Testis (tissue), 3 donors: Measurements from ENCODE around the gene ATF7. TPM values are rescaled to one million over a fixed set of nuclear protein-coding genes. Genes with fewer than 3 reads are reported as not detected.

Experiments
- DNase-seq: peaks from one replicate; pipeline ENCODE4 v3.0.0-alpha.2; 2019
- H3K27ac ChIP-seq, 2 donors: fragments of 200-600 bp; sonication (generic); one replicate each; pipeline ENCODE4 v1.5.1; 2019
- H3K27me3 ChIP-seq: fragments of 200-600 bp; sonication (generic); one replicate; pipeline ENCODE4 v1.5.1; 2019
- H3K36me3 ChIP-seq: fragments of 200-600 bp; sonication (generic); one replicate; pipeline ENCODE4 v1.5.1; 2017; ENCODE audit warnings: low read depth; ENCODE audit errors: missing control alignments
- H3K4me1 ChIP-seq: fragments of 200-600 bp; sonication (generic); one replicate; pipeline ENCODE4 v1.5.1; 2019
- H3K4me3 ChIP-seq, 2 donors: fragments of 200-600 bp; sonication (generic); one replicate each; pipeline ENCODE4 v1.5.1; 2017 to 2019
- H3K9me3 ChIP-seq: fragments of 200-600 bp; sonication (generic); one replicate; pipeline ENCODE4 v1.5.1; 2017
- CTCF ChIP-seq, 3 experiments: fragments of 450-650 bp in 2 of 3; fragments of 200-600 bp in 1 of 3; sonication (generic) in 1 of 3; IDR thresholded peaks; one replicate each; pipeline ENCODE4 v1.5.1; 2016 to 2019; ENCODE audit warnings: antibody characterized with exemption in 3 of 3, mild to moderate bottlenecking in 2 of 3, moderate library complexity in 1 of 3
- POLR2A ChIP-seq: fragments of 450-650 bp; IDR thresholded peaks from one replicate; pipeline ENCODE4 v1.6.1; 2017; ENCODE audit warnings: antibody characterized with exemption, mild to moderate bottlenecking, moderate library complexity
- WGBS, 2 donors: methylation state at CpG; one replicate each; pipeline ENCODE4 v1.1.5; 2018; 5-methylcytosine and 5-hydroxymethylcytosine counted together
- intact Hi-C: fragments of 100-400 bp; cut with DNase I; formaldehyde crosslinking; loops from one replicate; pipeline ENCODE4 v1.15.1; 2023; ENCODE audit warnings: low total_unique reads
- polyA plus RNA-seq: library from polyadenylated mRNA; stranded (reverse); fragments of 350-450 nt; fragmentation: Illumina TruSeq; extraction: RNeasy Lipid Tissue Mini Kit (QIAGEN cat#74804); gene quantifications from one replicate; pipeline ENCODE4 v1.2.3, GENCODE V29; 2014; ENCODE audit warnings: low read depth, low replicate concordance; ENCODE audit not compliant: insufficient read depth
- total RNA-seq, 2 donors: library from RNA; depleted of rRNA; stranded (reverse); fragments of >200 nt; gene quantifications; one replicate each; pipeline ENCODE4 v1.2.3, GENCODE V29; 2016

The ATF7 gene
- total and polyA plus RNA-seq, 3 donors from 2014 or later = 31.6 to 59.8 (median 55.1) TPM

GRCh38 chr12:53500142-53500775 lies 125.9 kb downstream of the ATF7 start:
- intact Hi-C loops = loop anchor here (10.0 kb wide), 2 partner anchors 45 to 175 kb away; partner anchors contain the start of genes AAAS and PCBP2
- H3K4me1 ChIP-seq = peaks cover 64% of the 10 kb centered on the region
- TF ChIP-seq POLR2A (peak; percentile 62), CTCF (IDR thresholded peaks at IDR 0.05) (no peak)

DNA sequence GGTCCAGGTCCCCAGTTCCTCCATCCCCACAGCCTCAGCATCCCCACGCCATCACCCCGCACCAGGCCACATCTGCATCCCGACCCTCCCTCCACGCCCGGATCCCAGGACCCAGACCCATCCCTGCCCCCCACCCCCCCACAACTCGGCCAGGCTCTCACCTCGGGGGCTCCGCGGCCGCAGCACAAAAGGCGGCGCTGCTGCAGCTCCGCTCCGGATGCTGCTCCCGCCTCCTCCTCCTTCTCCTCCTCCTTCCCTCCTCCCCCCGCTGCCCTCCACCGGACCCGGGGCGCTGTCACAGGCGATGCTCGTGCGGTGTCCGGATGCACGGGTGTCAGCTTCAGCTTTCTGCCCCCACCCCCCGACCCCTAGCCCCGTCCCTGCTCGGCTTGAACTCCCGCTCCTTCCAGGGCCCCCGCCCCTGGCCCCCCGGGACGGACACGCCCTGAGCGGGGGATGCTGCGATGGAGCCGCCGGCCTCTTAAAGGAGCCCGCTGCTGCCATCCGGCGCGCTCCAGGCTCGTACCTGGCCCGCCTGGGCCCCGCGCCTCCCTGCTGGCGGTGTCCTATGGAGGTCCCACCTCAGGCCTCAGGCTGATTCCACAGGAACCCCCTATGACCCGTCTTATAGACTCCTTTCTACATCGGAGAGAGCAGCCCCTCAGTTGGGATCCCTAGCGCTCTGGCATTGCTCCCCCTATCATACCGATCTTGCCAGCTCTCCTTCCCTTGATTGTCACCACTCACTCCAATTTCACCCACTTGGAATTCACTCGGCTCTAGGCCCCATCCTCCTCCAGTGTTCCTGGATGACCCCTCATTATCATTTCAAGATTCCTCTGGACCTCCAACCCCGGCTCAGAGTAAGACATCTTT lies 126.7 kb downstream of the ATF7 start, which contains the start of gene MAP3K12:
Gene MAP3K12 (minus strand): TSS at position 193 of the 876 bp plus-strand sequence. CDS start 12,067 bp downstream, outside the sequence.
- Histone ChIP-seq H3K27me3 (no peaks in the 10 kb centered on the region), H3K36me3 (no peaks in the 10 kb centered on the region), H3K4me1 (peaks cover 57% of the 10 kb centered on the region), H3K27ac (peak within 1 kb of the TSS; percentile 97 to 98), H3K9me3 (no peaks in the 10 kb centered on the region), H3K4me3 (peak within 1 kb of the TSS; percentile 73 to 86)
- intact Hi-C loops = loop anchor here (10.0 kb wide), 2 partner anchors 45 to 175 kb away; partner anchors contain the start of genes AAAS and PCBP2
- peak; percentile 78 for DNase-seq
- WGBS, 2 donors = 1% methylated on average over 13 to 50 of the region's 51 CpGs
- TF ChIP-seq POLR2A (no peak), CTCF (IDR thresholded peaks at IDR 0.05) (no peak)

More at GRCh38 chr12:53500142-53500775, 125.9 kb downstream of the ATF7 start:
- H3K36me3 ChIP-seq = no peaks in the 10 kb centered on the region
- DNase-seq = peak; percentile 71
- peak overlapping the region; percentile 97 to 98 for H3K27ac ChIP-seq
- no peaks in the 10 kb centered on the region for H3K9me3 ChIP-seq
- no peaks in the 10 kb centered on the region for H3K27me3 ChIP-seq
- H3K4me3 ChIP-seq = peak overlapping the region; percentile 73 to 86
- 0% methylated on average over 10 to 17 of the region's 17 CpGs for WGBS, 2 donors

DNA sequence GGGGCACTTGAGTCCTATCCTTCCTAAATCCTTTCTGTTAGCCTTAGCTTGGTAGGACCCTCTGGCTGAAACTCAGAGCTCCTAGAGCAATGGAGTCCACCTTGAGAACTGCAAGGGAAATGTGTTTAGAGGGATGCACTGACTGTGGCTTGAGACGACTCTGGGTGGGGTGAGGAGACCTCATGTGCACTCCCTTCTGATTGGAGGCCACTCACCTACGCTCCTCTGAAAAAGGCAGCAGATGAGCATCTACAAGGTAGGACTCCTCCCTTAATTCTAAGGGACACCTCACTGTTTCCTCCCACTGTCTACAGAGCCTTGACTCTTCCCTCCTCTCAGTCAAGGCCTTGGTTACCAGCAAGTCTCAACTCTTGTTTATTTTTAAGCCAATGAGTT lies 127.9 kb downstream of the ATF7 start:
- peak overlapping the region; percentile 97 to 98 for H3K27ac ChIP-seq
- intact Hi-C loops = no loop called here
- peaks cover 53% of the 10 kb centered on the region for H3K4me1 ChIP-seq
- no peaks in the 10 kb centered on the region for H3K9me3 ChIP-seq
- 49 to 83% methylated on average over 2 of the region's 2 CpGs for WGBS, 2 donors
- DNase-seq = no peak
- no peaks in the 10 kb centered on the region for H3K27me3 ChIP-seq
- no peak for TF ChIP-seq POLR2A
- no peak for TF ChIP-seq CTCF (IDR thresholded peaks at IDR 0.05)
- H3K36me3 ChIP-seq = no peaks in the 10 kb centered on the region
- no peak overlapping the region for H3K4me3 ChIP-seq

DNA sequence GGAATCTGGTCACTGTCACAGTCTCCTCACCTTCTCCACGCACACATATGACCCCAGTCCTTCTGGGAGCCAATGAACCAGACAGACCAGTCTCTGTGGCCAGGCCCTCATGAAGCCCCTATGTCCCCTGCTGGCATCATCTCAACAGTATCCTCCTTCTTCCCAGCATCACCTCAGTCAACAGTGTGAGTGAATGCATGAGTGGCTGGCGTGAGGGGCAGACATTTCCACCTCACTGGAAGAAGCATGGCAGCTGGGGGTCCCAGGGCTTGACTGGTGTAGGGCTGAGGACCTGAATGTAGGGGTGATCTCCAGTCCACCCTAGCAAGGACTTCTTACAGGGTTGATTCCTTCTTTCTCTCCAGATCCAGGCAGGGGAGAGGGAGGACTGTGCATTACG lies 128.7 kb downstream of the ATF7 start:
- peaks cover 49% of the 10 kb centered on the region for H3K4me1 ChIP-seq
- TF ChIP-seq CTCF (IDR thresholded peaks at IDR 0.05) (no peak), POLR2A (no peak)
- intact Hi-C loops = no loop called here
- H3K4me3 ChIP-seq = no peak overlapping the region
- DNase-seq = no peak
- no peak overlapping the region for H3K27ac ChIP-seq
- H3K36me3 ChIP-seq = no peaks in the 10 kb centered on the region
- 91 to 94% methylated on average over 2 to 3 of the region's 3 CpGs for WGBS, 2 donors
- H3K9me3 ChIP-seq = no peaks in the 10 kb centered on the region
- no peaks in the 10 kb centered on the region for H3K27me3 ChIP-seq
